ENCODE data around the gene ST7L. TPM values are rescaled to one million over a fixed set of nuclear protein-coding genes. Genes with fewer than 3 reads are reported as not detected.
"Not testable (repeated sequence)": the region's sequence is repeated elsewhere in the genome, so short reads cannot be mapped to it uniquely, and the experiment has no call there.

The ST7L gene
- total RNA-seq, 1 donor from 2014 or later, result 16.7 TPM

DNA sequence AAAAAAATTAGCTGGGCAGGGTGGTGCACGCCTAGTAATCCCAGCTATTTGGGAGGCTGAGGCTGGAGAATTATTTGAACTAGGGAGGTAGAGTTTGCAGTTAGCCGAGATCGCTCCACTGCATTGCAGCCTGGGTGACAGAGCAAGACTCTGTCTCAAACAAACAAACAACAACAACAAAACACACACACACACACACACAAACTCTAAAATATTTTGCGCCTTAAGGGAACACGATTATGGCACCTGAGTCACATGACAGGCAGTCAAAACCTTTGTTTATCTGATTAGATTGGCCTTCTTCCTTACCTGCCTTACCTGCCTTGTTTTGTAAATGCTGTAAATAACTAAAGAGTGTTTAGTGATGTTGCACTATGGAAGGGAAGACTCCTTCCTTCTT lies 130.8 kb downstream of the ST7L start:
- Histone ChIP-seq H3K27me3 (no peaks in the 10 kb centered on the region), H3K36me3 (no peaks in the 10 kb centered on the region), H3K9me3 (no peaks in the 10 kb centered on the region), H3K27ac (no peak overlapping the region), H3K4me3 (no peak overlapping the region), H3K4me1 (no peaks in the 10 kb centered on the region)
- no peak for DNase-seq (ENCODE audit: extremely low spot score in 2 of 2)
- intact Hi-C loops (cut with DNase I), result no loop called here
- TF ChIP-seq, protein P1, sequence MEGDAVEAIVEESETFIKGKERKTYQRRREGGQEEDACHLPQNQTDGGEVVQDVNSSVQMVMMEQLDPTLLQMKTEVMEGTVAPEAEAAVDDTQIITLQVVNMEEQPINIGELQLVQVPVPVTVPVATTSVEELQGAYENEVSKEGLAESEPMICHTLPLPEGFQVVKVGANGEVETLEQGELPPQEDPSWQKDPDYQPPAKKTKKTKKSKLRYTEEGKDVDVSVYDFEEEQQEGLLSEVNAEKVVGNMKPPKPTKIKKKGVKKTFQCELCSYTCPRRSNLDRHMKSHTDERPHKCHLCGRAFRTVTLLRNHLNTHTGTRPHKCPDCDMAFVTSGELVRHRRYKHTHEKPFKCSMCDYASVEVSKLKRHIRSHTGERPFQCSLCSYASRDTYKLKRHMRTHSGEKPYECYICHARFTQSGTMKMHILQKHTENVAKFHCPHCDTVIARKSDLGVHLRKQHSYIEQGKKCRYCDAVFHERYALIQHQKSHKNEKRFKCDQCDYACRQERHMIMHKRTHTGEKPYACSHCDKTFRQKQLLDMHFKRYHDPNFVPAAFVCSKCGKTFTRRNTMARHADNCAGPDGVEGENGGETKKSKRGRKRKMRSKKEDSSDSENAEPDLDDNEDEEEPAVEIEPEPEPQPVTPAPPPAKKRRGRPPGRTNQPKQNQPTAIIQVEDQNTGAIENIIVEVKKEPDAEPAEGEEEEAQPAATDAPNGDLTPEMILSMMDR (IDR thresholded peaks at IDR 0.05), result no peak
- TF ChIP-seq POLR2A (IDR thresholded peaks at IDR 0.05) (no peak), POLR2AphosphoS5 (IDR thresholded peaks at IDR 0.05; ENCODE audit: insufficient read depth in 1 of 2, low read depth in 1 of 2) (no peak)

- H3K36me3 ChIP-seq; H3K9me3 ChIP-seq; H3K27ac ChIP-seq; H3K4me1 ChIP-seq; H3K27me3 ChIP-seq; intact Hi-C loops (cut with DNase I); DNase-seq (ENCODE audit: extremely low spot score in 2 of 2); H3K4me3 ChIP-seq: not testable (repeated sequence)
Measured at GRCh38 chr1:112487686-112488085, 131.3 kb downstream of the ST7L start.

- intact Hi-C loops (cut with DNase I); DNase-seq (ENCODE audit: extremely low spot score in 2 of 2); H3K4me3 ChIP-seq; H3K27ac ChIP-seq; H3K27me3 ChIP-seq; H3K4me1 ChIP-seq; H3K9me3 ChIP-seq; H3K36me3 ChIP-seq: not testable (repeated sequence)
Measured at GRCh38 chr1:112486063-112486462, 132.9 kb downstream of the ST7L start.

DNA sequence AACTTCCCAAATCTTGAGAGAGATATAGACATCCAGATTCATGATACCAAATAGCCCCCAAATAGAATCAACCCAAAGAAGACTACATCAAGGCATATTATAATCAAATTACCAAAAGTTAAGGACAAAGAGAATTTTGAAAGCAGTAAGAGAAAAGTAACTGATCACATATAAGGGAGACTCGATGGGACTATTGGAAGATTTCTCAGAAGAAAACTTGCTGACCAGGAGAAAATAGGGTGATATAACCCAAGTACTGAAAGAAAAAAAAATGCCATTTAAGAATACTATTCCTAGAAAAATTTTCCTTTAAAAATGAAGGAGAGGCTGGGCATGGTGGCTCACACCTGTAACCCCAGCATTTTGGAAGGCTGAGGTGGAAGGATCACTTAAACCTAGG lies 140.6 kb downstream of the ST7L start:
- no peaks in the 10 kb centered on the region for H3K36me3 ChIP-seq
- peaks cover 9% of the 10 kb centered on the region for H3K9me3 ChIP-seq
- no peak for DNase-seq (ENCODE audit: extremely low spot score in 2 of 2)
- H3K4me3 ChIP-seq, result no peak overlapping the region
- intact Hi-C loops (cut with DNase I), result no loop called here
- TF ChIP-seq, protein P1 (IDR thresholded peaks at IDR 0.05), result no peak
- no peak for TF ChIP-seq POLR2AphosphoS5 (IDR thresholded peaks at IDR 0.05; ENCODE audit: insufficient read depth in 1 of 2, low read depth in 1 of 2)
- no peak for TF ChIP-seq POLR2A (IDR thresholded peaks at IDR 0.05)
- H3K4me1 ChIP-seq, result no peaks in the 10 kb centered on the region
- no peaks in the 10 kb centered on the region for H3K27me3 ChIP-seq
- H3K27ac ChIP-seq, result no peak overlapping the region

- Histone ChIP-seq H3K27ac (no peak overlapping the region), H3K4me1 (no peaks in the 10 kb centered on the region), H3K36me3 (no peaks in the 10 kb centered on the region), H3K27me3 (no peaks in the 10 kb centered on the region), H3K4me3 (no peak overlapping the region), H3K9me3 (peaks cover 9% of the 10 kb centered on the region)
- no peak for TF ChIP-seq POLR2A (IDR thresholded peaks at IDR 0.05)
- TF ChIP-seq, protein P1 (IDR thresholded peaks at IDR 0.05), result no peak
- TF ChIP-seq POLR2AphosphoS5 (IDR thresholded peaks at IDR 0.05; ENCODE audit: insufficient read depth in 1 of 2, low read depth in 1 of 2), result no peak
- DNase-seq (ENCODE audit: extremely low spot score in 2 of 2), result no peak
- intact Hi-C loops (cut with DNase I), result no loop called here
Measured at GRCh38 chr1:112477550-112477949, 141.4 kb downstream of the ST7L start.

Small RNA genes lying within 50 kb of the gene (small RNA-seq; reads per million reads assigned to genes)
- gene RNU7-70P, result not detected

Other genes with a start within 250 kb of the ST7L start
- gene CTTNBP2NL, start 222.9 kb downstream of the ST7L start, total RNA-seq, result 24.8 TPM
- gene WNT2B, start 110.2 kb downstream of the ST7L start, total RNA-seq, result 16.0 TPM
- 126 TPM for gene CAPZA1, start 691 bp upstream of the ST7L start, total RNA-seq
- gene MOV10, start 55.5 kb upstream of the ST7L start, total RNA-seq, result 53.0 TPM
- gene RHOC, start 88.0 kb upstream of the ST7L start, total RNA-seq, result 251 TPM
- gene PPM1J, start 96.2 kb upstream of the ST7L start, total RNA-seq, result 7.9 TPM